Prostate gland (tissue), 2 donors: ENCODE results near the gene CENPQ.

ENCODE experiments used
- CTCF ChIP-seq, 4 experiments: fragments of 200-600 bp in 2 of 4; fragments of 450-650 bp in 2 of 4; sonication (generic) in 2 of 4; IDR thresholded peaks; 1 replicate in 3 of 4; 2 replicates in 1 of 4; pipeline ENCODE4 v1.5.1; 2016 to 2019; ENCODE audit warnings: antibody characterized with exemption in 4 of 4, mild to moderate bottlenecking in 2 of 4, moderate library complexity in 2 of 4
- POLR2A ChIP-seq: fragments of 450-650 bp; IDR thresholded peaks from one replicate; pipeline ENCODE4 v1.6.1; 2016; ENCODE audit warnings: antibody characterized with exemption, mild to moderate bottlenecking

- TF ChIP-seq CTCF (IDR thresholded peaks at IDR 0.05) (no peak), POLR2A (no peak)
Measured at GRCh38 chr6:49527320-49527719, 64.2 kb downstream of the CENPQ start.
